Skeletal muscle cell (primary cell): Measurements from ENCODE around the gene RASA2.
A peak's percentile ranks its signal among the peaks of the same experiment; 100 is the strongest.
"Not testable (repeated sequence)": the region's sequence is repeated elsewhere in the genome, so short reads cannot be mapped to it uniquely, and the experiment has no call there.

Experiments
- DNase-seq: peaks from one replicate; pipeline ENCODE4 v3.0.0-alpha.2; 2010; ENCODE audit warnings: low read depth
- H3K4me3 ChIP-seq: 2 replicates; pipeline ENCODE4 v1.5.1; 2011; ENCODE audit warnings: low read depth, mild to moderate bottlenecking, control low read depth, low read length, moderate library complexity

The RASA2 gene

DNA sequence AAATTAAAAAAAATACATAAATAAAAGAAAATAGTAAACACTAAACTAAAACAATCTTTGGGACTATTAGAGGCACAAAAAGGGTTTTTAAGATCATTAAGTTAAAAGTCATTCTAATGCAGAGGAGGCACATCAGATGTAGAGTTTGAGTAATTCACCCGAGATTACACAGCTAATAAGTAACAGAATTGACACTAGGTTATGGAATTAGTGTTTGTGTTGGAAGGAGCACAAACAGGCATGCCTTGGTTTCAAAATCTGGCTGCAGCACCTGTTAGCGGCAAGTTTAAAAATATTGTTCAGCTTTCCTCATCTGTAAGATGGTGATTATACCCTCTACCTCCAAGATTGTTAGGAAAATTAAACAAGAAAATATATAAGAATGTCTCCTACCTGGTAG lies 39.0 kb downstream of the RASA2 start:
- DNase-seq, result no peak
- no peak overlapping the region for H3K4me3 ChIP-seq

DNA sequence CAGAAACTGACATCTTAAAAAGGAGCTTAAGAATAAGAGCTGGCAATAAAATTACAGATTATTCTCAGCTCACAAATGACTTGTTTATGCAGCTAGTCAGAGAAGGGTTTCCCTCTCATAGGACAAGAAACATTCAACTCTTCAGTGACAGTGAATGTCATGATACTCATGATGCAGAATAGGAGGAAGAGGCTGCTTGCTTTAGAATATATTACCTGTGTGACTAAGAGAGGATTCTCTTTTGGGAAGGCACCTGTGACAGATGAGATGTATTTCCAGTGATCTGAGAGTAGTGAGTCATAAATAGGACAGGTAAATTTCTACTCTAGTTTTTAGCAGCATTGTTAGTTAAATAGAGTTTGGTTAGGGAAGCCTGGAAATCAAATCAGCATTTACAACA lies 39.9 kb downstream of the RASA2 start:
- H3K4me3 ChIP-seq, result no peak overlapping the region
- DNase-seq, result no peak

DNA sequence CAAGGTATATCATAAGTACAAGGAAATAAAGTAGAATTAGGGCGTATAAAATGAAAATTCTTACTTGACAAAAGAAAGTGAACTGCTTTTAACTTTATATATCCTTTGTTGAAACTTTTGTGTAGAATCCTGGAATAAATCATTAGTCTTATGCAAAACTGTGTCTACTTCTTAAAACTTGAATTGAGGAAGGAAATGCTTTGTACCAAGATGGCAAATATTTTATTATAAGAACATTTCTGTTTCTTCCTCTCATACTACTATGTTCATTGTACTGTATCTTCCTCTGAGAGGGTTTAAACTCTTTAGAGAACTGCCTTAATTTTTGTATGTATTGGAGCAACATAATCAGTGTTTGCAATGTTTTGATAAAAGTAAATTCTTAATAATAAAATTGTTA lies 42.0 kb downstream of the RASA2 start:
- DNase-seq, result no peak
- no peak overlapping the region for H3K4me3 ChIP-seq

DNA sequence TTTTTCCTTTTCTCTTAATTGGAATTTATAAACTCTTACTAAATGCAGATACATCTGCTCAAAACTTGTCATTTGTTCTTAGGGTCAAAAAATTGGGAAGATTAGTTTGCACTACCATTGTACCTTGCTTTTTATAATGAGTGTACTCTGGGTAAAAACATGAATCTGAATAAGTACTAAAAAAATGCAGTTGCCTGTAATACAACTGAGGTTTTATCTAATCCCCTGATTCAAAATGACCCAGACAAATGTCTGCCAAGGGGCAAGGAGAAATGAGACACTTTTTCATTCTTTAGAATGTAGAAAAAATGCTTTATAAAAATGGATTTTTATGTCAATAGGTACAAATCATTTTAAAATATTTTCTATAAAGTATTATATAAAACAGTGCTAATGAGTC lies 42.4 kb downstream of the RASA2 start:
- H3K4me3 ChIP-seq, result no peak overlapping the region
- DNase-seq, result no peak

DNA sequence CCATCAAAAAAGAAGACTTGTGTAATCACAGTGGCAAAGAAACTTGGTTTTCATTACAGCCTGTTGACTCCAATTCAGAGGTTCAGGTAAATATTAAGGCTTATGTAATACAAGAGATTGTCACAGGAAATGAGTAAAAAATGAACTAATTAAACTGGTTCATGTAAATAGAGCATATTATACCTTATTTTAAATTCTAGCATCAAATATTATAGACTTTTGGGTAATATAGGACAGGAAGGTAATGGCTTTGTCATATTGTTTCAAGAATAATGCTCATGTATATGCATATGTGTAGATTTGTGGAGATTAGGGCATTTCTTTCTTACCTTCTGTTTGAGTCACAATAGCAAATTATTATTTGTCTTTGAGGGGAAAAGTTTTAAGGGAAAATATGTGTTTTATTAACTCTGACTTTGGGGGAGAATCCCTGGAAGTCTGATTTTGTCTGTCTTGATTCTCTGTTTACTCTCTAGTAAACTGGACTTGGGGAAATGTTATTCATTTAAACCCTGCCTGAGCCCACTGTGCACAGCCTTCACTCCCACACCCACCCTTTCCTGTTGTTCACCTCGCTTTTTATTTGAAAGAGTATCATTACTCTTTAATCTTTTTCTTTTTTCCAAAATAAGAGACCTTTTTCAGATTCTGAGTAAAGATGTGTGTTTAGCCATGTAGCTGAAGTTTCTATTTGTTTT lies 43.0 kb downstream of the RASA2 start:
- no peak overlapping the region for H3K4me3 ChIP-seq
- no peak for DNase-seq

DNA sequence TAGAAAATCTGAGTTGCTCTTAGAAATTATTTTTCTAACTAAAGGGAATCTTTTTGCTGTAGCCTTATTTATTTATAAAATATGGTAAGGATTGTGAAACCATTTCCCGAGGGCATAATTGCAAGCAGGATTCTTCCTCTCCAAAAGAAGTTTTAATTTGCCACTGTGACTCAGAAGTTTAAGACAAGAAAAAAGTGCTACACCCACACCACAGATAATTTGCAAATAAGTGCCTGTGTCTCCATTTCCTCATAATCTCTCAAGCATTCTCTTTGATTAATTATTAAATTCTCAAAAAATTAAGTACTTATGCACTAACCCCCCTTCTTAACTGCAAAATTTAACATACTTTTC lies 43.6 kb downstream of the RASA2 start:
- no peak overlapping the region for H3K4me3 ChIP-seq
- peak; percentile 62 for DNase-seq

DNA sequence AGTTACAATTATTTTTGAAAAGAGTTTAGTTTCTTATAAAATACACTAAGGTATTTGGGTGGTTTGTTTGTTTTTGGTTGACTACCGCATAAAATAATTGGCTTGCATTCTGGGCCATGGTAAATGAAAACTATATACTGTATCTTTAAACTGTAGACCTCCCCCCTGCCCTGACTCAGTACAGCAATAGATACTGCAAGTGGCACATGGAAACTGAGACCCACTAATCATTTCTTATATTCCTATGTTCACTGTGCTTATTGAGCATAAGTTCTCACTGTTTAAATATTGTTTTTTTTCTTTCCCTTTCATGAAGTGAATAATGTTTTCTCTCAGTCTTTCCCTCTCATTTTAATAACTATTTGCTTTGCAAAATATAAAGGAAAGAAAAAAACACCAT lies 45.8 kb downstream of the RASA2 start:
- DNase-seq, result no peak
- no peak overlapping the region for H3K4me3 ChIP-seq

DNA sequence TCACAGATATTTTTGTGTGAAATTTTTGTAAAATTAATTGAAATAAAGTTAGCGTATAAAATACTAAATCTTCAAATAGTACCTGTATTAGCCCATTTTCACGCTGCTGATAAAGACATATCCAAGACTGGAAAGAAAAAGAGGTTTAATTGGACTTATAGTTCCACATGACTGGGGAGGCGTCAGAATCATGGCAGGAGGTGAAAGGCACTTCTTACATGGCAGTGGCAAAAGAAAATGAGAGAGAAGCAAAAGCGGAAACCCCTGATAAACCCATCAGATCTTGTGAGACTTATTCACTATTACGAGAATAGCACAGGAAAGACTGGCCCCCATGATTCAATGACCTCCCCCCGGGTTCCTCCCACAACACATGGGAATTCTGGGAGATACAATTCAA lies 49.2 kb downstream of the RASA2 start:
- not testable (repeated sequence) for DNase-seq, H3K4me3 ChIP-seq

DNA sequence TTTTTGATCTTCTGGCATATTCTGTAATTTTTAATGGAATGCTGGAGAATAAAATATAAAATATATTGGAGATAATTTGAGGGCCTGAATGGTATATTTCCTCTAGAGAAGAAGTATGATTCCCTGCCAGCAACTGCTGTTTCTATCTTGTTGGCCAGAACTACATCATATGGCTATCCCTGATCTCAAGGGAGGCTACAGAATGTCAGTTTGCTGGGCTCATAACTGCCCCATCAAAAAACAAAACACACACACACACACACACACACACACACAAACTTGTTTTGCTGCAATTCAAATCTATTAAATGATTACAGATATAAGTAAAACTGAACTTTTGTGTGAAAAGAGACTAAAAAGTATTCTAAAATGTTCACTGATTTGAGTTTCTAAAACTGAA lies 51.0 kb downstream of the RASA2 start:
- no peak for DNase-seq
- no peak overlapping the region for H3K4me3 ChIP-seq

DNA sequence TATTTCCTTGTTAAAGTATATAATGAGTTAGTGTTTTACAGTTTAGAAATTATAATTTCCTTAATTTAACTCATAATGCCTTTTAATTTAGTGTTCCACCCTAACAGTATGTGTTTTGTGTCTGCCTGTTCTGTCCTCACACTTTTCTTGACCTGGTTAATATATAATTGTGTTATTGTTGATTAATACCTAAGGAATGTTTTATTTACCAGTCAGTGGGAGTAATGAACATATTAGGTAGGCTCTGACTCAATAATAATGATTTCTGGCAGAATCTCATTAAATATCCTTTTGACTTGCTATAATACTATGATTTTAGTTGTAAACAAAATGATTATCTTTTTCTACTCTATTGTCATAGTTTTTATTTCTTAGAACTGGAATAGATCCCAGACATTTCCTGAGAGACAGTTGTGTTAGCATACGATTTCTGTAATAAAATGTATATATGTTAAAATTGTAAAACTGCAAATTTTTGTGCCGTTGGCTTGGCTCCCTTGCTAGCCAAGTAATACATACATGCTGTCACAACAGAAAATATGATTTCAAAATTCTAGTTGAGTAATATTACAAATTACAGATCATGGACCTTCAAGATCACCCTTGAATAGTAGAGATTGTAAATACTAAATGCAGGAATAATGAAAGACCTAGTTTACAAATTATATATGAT lies 51.9 kb downstream of the RASA2 start:
- H3K4me3 ChIP-seq, result no peak overlapping the region
- no peak for DNase-seq

DNA sequence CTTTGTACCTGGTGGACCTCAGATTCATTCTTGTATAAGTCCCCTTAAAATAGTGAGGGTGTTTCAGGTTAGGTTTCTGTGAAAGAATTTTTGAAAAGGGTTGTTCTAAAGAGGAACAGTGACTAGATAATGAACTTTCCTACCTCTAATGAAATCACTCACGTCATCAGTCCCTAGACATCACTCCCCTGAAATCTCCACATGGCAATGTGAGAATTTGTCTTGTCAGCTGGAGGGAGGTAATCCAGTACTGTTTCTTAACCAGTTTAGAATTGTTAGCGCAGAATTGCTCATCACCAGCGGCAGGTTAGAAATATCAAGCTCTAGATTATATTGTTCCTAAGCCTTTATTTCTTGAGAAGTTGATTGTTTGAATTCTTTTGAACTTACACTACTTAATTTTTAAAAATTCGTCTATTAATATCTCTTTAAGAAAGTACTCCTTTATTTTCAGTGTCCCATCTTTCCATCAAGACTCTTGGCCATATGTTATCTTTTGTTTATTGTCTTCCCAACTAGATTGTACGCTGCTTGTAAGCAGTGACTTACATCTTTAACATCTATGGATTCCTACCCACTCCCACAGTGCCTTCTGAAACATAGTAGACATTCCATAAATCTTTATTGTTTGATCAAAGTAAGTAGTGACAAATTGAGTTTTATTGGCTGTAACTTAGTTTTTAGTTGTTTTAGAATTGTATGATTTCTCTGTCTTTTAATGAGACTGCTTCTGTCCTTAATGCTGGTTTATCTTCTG lies 52.8 kb downstream of the RASA2 start:
- no peak for DNase-seq
- no peak overlapping the region for H3K4me3 ChIP-seq

DNA sequence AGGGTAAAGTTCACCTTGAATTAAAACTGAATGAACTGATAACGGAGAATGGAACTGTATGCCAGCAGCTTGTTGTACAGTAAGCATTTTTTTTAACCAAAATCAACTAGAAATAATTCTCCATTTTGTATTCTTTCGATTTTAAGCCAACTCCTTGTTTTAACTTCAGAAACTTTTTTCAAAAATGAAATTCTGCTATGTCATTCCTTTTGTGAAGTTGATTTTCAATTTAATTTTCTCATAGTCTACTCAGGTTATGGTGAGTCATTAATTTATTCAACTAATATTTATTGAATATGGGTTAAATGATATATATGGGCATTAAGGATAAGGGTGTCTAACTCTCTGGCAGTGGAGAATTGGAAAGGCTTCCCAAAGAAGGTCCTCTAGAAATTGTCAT lies 53.7 kb downstream of the RASA2 start:
- H3K4me3 ChIP-seq, result no peak overlapping the region
- DNase-seq, result no peak

DNA sequence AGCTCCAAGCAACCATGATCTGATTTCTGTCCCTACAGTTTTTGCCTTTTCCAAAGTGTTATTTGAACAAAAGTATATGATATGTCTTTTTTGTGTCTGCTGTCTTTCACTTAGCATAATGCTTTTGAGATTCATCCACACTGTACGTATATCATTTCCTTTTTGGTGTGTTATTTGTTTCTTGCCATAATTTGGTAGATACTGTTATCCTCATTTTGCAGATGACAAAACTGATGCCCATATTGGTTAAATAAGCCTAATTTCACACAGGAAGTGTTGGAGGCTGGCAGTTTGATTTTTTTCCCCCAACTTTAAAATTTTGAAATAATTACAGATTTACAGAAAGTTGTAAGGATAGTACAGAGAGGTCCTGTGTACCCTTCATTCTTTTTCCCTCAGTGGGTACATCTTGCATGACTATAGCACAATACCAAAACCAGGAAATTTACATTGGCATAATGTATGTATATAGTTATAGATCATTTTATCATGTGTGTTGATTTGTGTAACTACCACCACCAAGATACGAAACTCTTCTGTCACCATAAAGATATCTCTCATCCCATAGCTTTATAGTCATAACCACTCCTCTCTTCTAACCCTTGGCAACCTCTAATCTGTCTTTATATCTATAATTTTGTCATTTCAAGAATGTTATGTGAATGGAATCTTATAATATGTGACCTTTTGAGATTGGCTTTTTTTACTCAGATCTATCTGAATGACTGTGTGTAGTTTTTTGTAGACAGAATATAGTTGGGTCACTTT lies 55.6 kb downstream of the RASA2 start:
- no peak for DNase-seq
- no peak overlapping the region for H3K4me3 ChIP-seq

DNA sequence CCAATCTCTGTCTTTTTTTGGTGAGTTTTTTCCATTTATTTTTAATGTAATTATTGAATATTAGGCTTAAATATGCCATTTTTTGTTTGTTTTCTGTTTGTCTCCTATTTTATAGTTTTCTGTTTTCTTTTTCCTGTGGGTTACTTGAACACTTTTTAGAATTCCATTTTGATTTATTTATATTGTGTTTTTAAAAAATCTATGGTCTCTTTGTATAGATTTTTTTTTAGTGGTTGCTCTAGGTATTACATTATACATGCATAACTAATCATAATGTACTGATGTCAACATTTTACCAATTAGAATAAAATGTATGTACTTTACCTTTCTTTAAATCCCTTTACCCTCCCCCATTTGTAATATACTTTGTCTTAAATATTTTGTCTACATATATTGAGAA lies 56.2 kb downstream of the RASA2 start:
- no peak for DNase-seq
- no peak overlapping the region for H3K4me3 ChIP-seq

DNA sequence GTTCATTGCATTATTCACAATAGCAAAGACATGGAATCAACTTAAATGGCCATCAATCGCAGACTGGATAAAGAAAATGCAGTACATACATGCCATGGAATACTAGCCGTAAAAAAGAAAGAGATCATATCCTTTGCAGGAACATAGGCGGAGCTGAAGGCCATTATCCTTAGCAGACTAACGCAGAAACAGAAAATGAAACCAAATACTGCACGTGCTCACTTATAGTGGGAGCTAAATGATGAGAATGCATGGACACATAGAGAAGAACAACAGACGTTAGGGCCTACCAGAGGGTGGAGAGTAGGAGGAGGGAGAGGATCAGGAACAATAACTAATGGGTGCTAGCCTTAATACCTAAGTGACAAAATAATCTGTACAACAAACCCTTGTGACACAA lies 57.9 kb downstream of the RASA2 start:
- no peak overlapping the region for H3K4me3 ChIP-seq
- no peak for DNase-seq

DNA sequence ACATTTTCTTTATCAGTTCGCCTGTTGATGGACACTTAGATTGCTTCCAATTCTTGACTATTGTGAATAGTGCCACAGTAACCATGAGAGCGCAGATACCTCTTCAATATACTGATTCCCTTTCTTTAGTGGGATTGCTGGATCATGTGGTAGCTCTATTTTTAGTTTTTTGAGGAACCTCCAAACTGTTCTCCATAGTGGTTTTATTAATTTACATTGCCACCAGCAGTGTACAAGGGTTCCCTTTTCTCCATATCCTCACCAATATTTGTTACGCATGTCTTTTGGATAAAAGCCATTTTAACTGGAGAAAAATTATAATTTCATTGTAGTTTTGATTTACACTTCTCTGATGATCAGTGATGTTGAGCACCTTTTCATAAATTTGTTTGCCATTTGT lies 59.3 kb downstream of the RASA2 start:
- H3K4me3 ChIP-seq, result no peak overlapping the region
- DNase-seq, result no peak

DNA sequence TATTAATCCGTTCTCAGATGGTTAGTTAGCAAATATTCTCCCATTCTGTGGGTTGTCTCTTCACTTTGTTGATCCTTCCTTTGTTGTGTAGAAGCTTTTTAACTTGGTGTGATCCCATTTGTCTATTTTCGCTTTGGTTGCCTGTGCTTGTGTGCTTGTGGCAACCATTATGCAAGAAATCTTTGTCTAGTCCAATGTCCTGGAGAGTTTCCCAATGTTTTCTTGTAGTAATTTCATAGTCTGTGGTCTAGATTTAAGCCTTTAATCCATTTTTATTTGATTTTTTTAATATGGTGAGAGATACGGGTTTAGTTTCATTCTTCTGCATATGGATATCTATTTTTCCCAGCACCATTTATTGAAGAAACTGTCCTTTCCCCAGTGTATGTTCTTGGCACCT lies 59.8 kb downstream of the RASA2 start:
- DNase-seq, result no peak
- H3K4me3 ChIP-seq, result no peak overlapping the region

DNA sequence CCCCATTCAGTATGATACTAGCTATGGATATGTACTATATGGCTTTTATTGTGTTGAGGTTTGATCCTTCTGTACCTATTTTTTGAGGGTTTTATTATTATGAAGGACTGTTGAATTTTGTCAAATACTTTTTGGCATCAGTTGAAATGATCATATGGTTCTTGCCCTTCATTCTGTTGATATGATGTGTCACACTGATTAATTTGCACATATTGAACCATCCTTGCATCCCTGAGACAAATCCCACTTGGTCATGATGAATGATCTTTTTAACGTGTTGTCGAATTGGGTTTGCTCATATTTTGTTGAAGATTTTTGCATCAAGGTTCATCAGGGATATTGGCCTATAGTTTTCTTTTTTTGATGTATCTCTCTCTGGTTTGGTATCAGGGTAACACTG lies 61.0 kb downstream of the RASA2 start:
- DNase-seq, result no peak
- H3K4me3 ChIP-seq, result no peak overlapping the region

DNA sequence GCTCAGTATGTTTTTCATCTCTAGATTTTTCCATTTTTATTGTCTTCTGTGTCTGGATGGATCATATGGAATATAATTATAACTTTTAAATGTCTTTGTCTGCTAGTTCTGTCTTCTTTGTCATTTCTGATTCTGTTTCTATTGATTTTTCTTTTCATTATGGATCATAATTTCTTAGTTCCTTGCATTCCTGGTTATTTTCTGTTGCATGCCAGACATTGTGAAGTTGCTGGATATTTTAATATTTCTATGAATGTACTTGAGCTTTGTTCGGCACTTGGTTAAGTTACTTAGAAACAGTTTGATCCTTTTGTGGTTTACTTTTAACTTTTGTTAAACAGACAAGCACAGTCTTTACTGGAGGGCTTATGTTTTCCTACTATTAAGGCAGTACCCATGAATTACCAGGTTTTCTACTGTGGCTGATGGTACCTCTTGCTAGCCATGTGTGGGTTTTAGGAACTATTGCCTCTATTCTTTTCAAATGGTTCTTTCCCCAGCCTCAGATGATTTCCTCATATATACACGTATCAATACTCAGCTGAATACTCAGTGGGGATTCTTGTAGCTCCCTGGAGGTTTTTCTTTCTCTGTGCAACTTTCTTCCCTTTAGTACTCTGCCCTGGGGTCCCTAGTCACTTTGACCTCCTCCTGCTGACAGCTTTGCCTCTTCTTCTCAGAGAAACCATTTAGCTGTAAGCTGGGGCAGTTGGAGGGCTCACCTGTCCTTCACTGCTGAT lies 64.3 kb downstream of the RASA2 start:
- no peak for DNase-seq
- H3K4me3 ChIP-seq, result no peak overlapping the region
